ENCODE data around the gene CREB5.
"Not testable (repeated sequence)": the region's sequence is repeated elsewhere in the genome, so short reads cannot be mapped to it uniquely, and the experiment has no call there.

CREB5 gene

GRCh38 chr7:28611399-28611897 is 199.1 kb downstream of the CREB5 start:
- DNase-seq (ENCODE audit: low spot score): not testable (repeated sequence)

GRCh38 chr7:28613262-28613661 is 200.9 kb downstream of the CREB5 start:
- DNase-seq (ENCODE audit: low spot score): no peak

- no peak for DNase-seq (ENCODE audit: low spot score)
Measured at GRCh38 chr7:28615091-28615490, 202.8 kb downstream of the CREB5 start.

GRCh38 chr7:28617308-28617880 is 205.1 kb downstream of the CREB5 start:
- DNase-seq (ENCODE audit: low spot score): no peak

GRCh38 chr7:28618383-28618782 is 206.1 kb downstream of the CREB5 start:
- no peak for DNase-seq (ENCODE audit: low spot score)

GRCh38 chr7:28619256-28619655 is 206.9 kb downstream of the CREB5 start:
- DNase-seq (ENCODE audit: low spot score): no peak

- DNase-seq (ENCODE audit: low spot score): no peak
Measured at GRCh38 chr7:28621369-28621841, 209.1 kb downstream of the CREB5 start.

- peak; percentile 28 for DNase-seq (ENCODE audit: low spot score)
Measured at GRCh38 chr7:28623105-28623730, 210.9 kb downstream of the CREB5 start.

GRCh38 chr7:28623863-28624262 is 211.5 kb downstream of the CREB5 start:
- no peak for DNase-seq (ENCODE audit: low spot score)

GRCh38 chr7:28625432-28625831 is 213.1 kb downstream of the CREB5 start:
- no peak for DNase-seq (ENCODE audit: low spot score)

- no peak for DNase-seq (ENCODE audit: low spot score)
Measured at GRCh38 chr7:28626221-28626620, 213.9 kb downstream of the CREB5 start.

GRCh38 chr7:28626624-28627262 is 214.4 kb downstream of the CREB5 start:
- peak; percentile 6 for DNase-seq (ENCODE audit: low spot score)

GRCh38 chr7:28627263-28627653 is 214.9 kb downstream of the CREB5 start:
- no peak for DNase-seq (ENCODE audit: low spot score)

- no peak for DNase-seq (ENCODE audit: low spot score)
Measured at GRCh38 chr7:28627896-28628295, 215.6 kb downstream of the CREB5 start.

- peak; percentile 5 for DNase-seq (ENCODE audit: low spot score)
Measured at GRCh38 chr7:28629216-28629842, 217.0 kb downstream of the CREB5 start.

GRCh38 chr7:28630350-28630749 is 218.0 kb downstream of the CREB5 start:
- no peak for DNase-seq (ENCODE audit: low spot score)

GRCh38 chr7:28631995-28632394 is 219.7 kb downstream of the CREB5 start:
- DNase-seq (ENCODE audit: low spot score): no peak

GRCh38 chr7:28638914-28639313 is 226.6 kb downstream of the CREB5 start:
- DNase-seq (ENCODE audit: low spot score): no peak

GRCh38 chr7:28640001-28640400 is 227.7 kb downstream of the CREB5 start:
- no peak for DNase-seq (ENCODE audit: low spot score)

- no peak for DNase-seq (ENCODE audit: low spot score)
Measured at GRCh38 chr7:28641752-28642545, 229.6 kb downstream of the CREB5 start.

- no peak for DNase-seq (ENCODE audit: low spot score)
Measured at GRCh38 chr7:28643188-28643569, 230.9 kb downstream of the CREB5 start.

All from hepatic stellate cell (primary cell).